ENCODE data around the gene CADPS.

The CADPS gene

GRCh38 chr3:62548528-62549205 lies 326.5 kb downstream of the CADPS start:
- DNase-seq = no peak

- no peak for DNase-seq
Observed at GRCh38 chr3:62546266-62546665, 328.9 kb downstream of the CADPS start.

GRCh38 chr3:62542185-62542584 lies 333.0 kb downstream of the CADPS start:
- no peak for DNase-seq

- DNase-seq = no peak
Observed at GRCh38 chr3:62539762-62540161, 335.5 kb downstream of the CADPS start.

GRCh38 chr3:62538691-62539356 lies 336.4 kb downstream of the CADPS start:
- DNase-seq = no peak

- DNase-seq = no peak
Observed at GRCh38 chr3:62534326-62534725, 340.9 kb downstream of the CADPS start.

GRCh38 chr3:62532796-62533195 lies 342.4 kb downstream of the CADPS start:
- DNase-seq = no peak

GRCh38 chr3:62531981-62532380 lies 343.2 kb downstream of the CADPS start:
- no peak for DNase-seq

- no peak for DNase-seq
Observed at GRCh38 chr3:62531493-62531892, 343.7 kb downstream of the CADPS start.

- no peak for DNase-seq
Observed at GRCh38 chr3:62529230-62529629, 346.0 kb downstream of the CADPS start.

- no peak for DNase-seq
Observed at GRCh38 chr3:62527474-62527873, 347.7 kb downstream of the CADPS start.

- DNase-seq = no peak
Observed at GRCh38 chr3:62525281-62525680, 349.9 kb downstream of the CADPS start.

- DNase-seq = no peak
Observed at GRCh38 chr3:62523672-62524071, 351.5 kb downstream of the CADPS start.

GRCh38 chr3:62521464-62522105 lies 353.6 kb downstream of the CADPS start:
- DNase-seq = no peak

- DNase-seq = no peak
Observed at GRCh38 chr3:62503516-62503915, 371.7 kb downstream of the CADPS start.

- DNase-seq = no peak
Observed at GRCh38 chr3:62502315-62503300, 372.6 kb downstream of the CADPS start.

GRCh38 chr3:62501289-62501668 lies 373.9 kb downstream of the CADPS start:
- no peak for DNase-seq

- DNase-seq = no peak
Observed at GRCh38 chr3:62500556-62501288, 374.5 kb downstream of the CADPS start.

- no peak for DNase-seq
Observed at GRCh38 chr3:62497156-62497555, 378.1 kb downstream of the CADPS start.

GRCh38 chr3:62496503-62496902 lies 378.7 kb downstream of the CADPS start:
- no peak for DNase-seq

GRCh38 chr3:62493109-62493801 lies 382.0 kb downstream of the CADPS start:
- no peak for DNase-seq

- no peak for DNase-seq
Observed at GRCh38 chr3:62482961-62483360, 392.3 kb downstream of the CADPS start.

Measured in stimulated activated naive CD4-positive, alpha-beta T cell treated with Interleukin-2 at 50 U/mL for 16 hours (primary cell).